Cardiac muscle cell (in vitro differentiated cells and primary cell): Measurements from ENCODE around the gene MAP4K3. TPM values are rescaled to one million over a fixed set of nuclear protein-coding genes. Genes with fewer than 3 reads are reported as not detected.
A peak's percentile ranks its signal among the peaks of the same experiment; 100 is the strongest.
"Not testable (repeated sequence)": the region's sequence is repeated elsewhere in the genome, so short reads cannot be mapped to it uniquely, and the experiment has no call there.

ENCODE experiments used
- DNase-seq, 2 donors: peaks; one replicate each; pipeline versions ENCODE4 v3.0.0 to v3.0.0-alpha.2; 2010 to 2017; ENCODE audit warnings: low read depth in 1 of 2, low spot score in 1 of 2
- H3K27ac ChIP-seq: fragments of 200-600 bp; sonication (generic); 2 replicates; pipeline ENCODE4 v1.5.1; 2016
- H3K27me3 ChIP-seq: fragments of 200-600 bp; sonication (generic); 2 replicates; pipeline ENCODE4 v1.6.0; 2016; ENCODE audit warnings: control low read depth
- H3K36me3 ChIP-seq: fragments of 200-600 bp; sonication (generic); 2 replicates; pipeline ENCODE4 v1.5.1; 2016; ENCODE audit warnings: control low read depth
- H3K4me1 ChIP-seq: fragments of 200-600 bp; sonication (generic); 2 replicates; pipeline ENCODE4 v1.8.1; 2017; ENCODE audit warnings: low read depth, mild to moderate bottlenecking, mixed run types
- H3K4me3 ChIP-seq: fragments of 200-600 bp; sonication (generic); 2 replicates; pipeline ENCODE4 v1.5.1; 2016; ENCODE audit warnings: mild to moderate bottlenecking
- H3K9me3 ChIP-seq: fragments of 200-600 bp; sonication (generic); 2 replicates; pipeline ENCODE4 v1.5.1; 2017; ENCODE audit warnings: low read depth, mild to moderate bottlenecking, control low read depth
- polyA plus RNA-seq: library from polyadenylated mRNA; unstranded; fragments of >200 nt; fragmentation: Nextera tagmentation; extraction: Ambion mirVana; gene quantifications from 2 replicates; pipeline ENCODE4 v1.2.1, GENCODE V29; 2016
- total RNA-seq: library from RNA; depleted of rRNA; stranded (reverse); fragments of >200 nt; gene quantifications from 2 replicates; pipeline ENCODE4 v1.2.3, GENCODE V29; 2016
- TF ChIP-seq, protein P1 (sequence below): IDR thresholded peaks from 2 replicates; pipeline ENCODE4 v1.5.1; 2012; ENCODE audit warnings: low read depth, mild to moderate bottlenecking, low read length

The MAP4K3 gene
- total and polyA plus RNA-seq, 2 experiments from 2014 or later = 34.6 to 56.7 TPM

DNA sequence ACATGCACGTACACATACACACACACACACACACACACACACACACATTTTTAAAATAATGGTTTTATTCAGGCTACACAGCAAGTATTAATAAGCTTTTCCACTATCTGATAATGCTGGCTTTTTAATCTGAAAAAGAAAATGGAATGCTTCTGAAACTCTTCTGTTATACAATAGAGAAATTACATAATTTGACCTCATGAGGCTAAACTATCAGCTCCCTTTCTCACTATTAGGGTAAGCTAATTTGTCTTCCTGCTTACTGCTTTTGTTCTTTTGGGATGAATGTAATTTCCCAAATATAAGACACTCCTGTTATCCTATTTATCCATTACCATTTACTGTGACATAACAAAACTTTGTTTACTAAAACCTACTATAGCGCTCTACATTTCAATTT is 41.8 kb downstream of the MAP4K3 start:
- no peaks in the 10 kb centered on the region for H3K9me3 ChIP-seq
- H3K4me1 ChIP-seq = peaks cover 11% of the 10 kb centered on the region
- no peaks in the 10 kb centered on the region for H3K36me3 ChIP-seq
- H3K27me3 ChIP-seq = no peaks in the 10 kb centered on the region
- TF ChIP-seq, protein P1, sequence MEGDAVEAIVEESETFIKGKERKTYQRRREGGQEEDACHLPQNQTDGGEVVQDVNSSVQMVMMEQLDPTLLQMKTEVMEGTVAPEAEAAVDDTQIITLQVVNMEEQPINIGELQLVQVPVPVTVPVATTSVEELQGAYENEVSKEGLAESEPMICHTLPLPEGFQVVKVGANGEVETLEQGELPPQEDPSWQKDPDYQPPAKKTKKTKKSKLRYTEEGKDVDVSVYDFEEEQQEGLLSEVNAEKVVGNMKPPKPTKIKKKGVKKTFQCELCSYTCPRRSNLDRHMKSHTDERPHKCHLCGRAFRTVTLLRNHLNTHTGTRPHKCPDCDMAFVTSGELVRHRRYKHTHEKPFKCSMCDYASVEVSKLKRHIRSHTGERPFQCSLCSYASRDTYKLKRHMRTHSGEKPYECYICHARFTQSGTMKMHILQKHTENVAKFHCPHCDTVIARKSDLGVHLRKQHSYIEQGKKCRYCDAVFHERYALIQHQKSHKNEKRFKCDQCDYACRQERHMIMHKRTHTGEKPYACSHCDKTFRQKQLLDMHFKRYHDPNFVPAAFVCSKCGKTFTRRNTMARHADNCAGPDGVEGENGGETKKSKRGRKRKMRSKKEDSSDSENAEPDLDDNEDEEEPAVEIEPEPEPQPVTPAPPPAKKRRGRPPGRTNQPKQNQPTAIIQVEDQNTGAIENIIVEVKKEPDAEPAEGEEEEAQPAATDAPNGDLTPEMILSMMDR = no peak
- H3K27ac ChIP-seq = no peak overlapping the region
- no peak for DNase-seq
- H3K4me3 ChIP-seq = no peak overlapping the region

DNA sequence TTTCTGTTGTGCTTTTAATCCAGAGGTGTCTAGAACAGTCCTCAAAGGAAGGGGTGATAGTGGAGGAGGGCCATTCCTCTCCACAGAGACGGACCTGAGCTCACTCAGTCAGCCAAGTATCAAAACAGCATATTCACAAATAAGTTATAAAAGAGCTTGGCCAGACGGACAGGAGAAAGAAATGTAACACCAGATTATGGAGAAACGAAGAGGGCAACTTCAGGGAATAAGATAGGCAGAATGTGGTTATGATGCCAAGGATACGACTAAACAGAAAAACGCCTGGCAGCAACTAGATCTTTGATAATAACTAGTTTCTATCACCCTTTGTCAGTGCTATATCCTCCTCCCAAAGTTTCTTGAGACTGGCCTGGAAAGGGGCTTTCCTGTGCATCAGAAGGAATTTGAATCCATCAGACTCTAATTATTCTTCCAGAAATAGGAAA is 42.5 kb downstream of the MAP4K3 start:
- H3K4me3 ChIP-seq = no peak overlapping the region
- H3K4me1 ChIP-seq = peaks cover 16% of the 10 kb centered on the region
- DNase-seq = no peak
- no peaks in the 10 kb centered on the region for H3K27me3 ChIP-seq
- no peaks in the 10 kb centered on the region for H3K9me3 ChIP-seq
- no peaks in the 10 kb centered on the region for H3K36me3 ChIP-seq
- TF ChIP-seq, protein P1 = no peak
- no peak overlapping the region for H3K27ac ChIP-seq

DNA sequence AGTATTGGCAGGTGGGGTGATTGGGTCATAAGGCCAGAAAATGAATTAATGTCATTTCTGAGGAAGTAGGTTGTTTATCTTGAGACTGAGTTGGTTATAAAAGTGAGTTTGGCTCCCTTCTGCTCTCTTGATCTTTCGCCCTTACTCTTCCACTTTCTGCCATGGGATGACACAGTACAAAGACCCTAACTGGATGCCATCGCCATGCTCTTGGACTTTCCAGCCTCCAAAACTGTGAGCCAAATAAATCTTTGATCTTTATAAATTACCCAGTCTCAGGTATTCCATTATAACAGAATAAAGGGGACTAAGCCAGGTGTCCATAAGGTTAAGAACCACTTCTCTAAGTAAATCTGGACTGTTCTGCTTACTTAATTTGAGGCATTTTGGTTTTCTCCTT is 44.4 kb downstream of the MAP4K3 start:
- Histone ChIP-seq H3K36me3 (no peaks in the 10 kb centered on the region), H3K9me3 (no peaks in the 10 kb centered on the region), H3K4me3 (no peak overlapping the region), H3K27ac (no peak overlapping the region), H3K27me3 (no peaks in the 10 kb centered on the region), H3K4me1 (peaks cover 16% of the 10 kb centered on the region)
- TF ChIP-seq, protein P1 = no peak
- DNase-seq = no peak

DNA sequence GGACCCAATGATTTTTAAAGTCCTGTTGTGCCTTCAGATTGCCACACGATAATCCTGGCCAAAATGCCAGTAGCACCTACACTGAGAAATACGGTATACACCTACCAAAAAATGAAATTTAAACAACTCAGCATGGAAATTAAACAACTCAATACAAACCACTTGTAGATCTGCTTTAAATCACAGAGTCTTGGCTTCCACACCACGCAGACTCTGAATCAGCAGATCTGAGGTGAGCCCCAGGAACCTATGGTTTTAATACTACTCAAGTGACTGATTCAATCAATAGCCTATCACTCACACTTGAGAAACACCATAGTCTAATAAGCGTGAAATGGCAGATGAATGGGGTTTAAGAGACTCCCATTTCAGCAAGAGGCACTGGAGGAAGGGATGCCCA is 46.9 kb downstream of the MAP4K3 start:
- peak overlapping the region; percentile 57 for H3K27ac ChIP-seq
- peaks cover 19% of the 10 kb centered on the region for H3K4me1 ChIP-seq
- no peaks in the 10 kb centered on the region for H3K36me3 ChIP-seq
- H3K9me3 ChIP-seq = no peaks in the 10 kb centered on the region
- H3K27me3 ChIP-seq = no peaks in the 10 kb centered on the region
- DNase-seq = no peak
- H3K4me3 ChIP-seq = no peak overlapping the region
- TF ChIP-seq, protein P1 = no peak

DNA sequence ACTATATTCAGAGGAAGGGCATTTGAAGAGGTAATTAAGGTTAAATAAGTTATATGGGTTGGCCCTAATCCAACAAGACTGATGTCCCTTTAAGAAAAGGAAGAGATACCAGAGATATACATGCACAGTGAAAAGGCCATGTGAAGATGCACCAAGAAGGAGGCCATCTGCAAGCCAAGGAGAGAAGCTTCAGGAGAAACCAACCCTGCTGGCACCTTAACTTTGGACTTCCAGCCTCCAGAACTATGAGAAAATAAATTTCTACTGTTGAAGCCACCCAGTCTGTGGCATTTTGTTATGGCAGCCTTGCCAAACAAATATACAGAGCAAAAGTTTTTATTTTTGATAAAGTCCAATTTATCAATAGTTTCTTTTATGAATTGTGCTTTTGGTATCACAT is 51.0 kb downstream of the MAP4K3 start:
- Histone ChIP-seq H3K36me3 (no peaks in the 10 kb centered on the region), H3K27me3 (no peaks in the 10 kb centered on the region), H3K27ac (no peak overlapping the region), H3K4me3 (no peak overlapping the region), H3K9me3 (no peaks in the 10 kb centered on the region), H3K4me1 (peaks cover 20% of the 10 kb centered on the region)
- DNase-seq = no peak
- TF ChIP-seq, protein P1 = no peak

DNA sequence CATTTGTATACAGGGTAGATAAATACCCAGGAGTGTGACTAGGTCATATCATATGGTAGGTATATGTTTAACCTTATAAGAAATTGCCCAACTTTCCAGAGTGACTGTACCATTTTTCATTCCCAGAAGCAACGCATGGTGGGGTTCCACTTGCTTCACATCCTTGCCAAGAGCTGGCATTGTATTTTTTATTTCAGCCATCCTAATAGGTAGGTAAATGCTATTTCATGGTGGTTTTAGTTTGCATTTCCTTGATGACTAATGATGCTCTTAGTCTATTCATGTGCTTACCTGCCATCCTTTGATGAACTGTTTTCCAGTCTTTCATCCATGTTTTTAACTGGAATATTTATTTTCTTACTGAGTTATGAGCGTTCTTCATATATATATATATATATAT is 51.9 kb downstream of the MAP4K3 start:
- H3K4me3 ChIP-seq = no peak overlapping the region
- H3K27me3 ChIP-seq = no peaks in the 10 kb centered on the region
- H3K27ac ChIP-seq = no peak overlapping the region
- no peaks in the 10 kb centered on the region for H3K9me3 ChIP-seq
- TF ChIP-seq, protein P1 = no peak
- H3K4me1 ChIP-seq = peaks cover 25% of the 10 kb centered on the region
- no peaks in the 10 kb centered on the region for H3K36me3 ChIP-seq
- DNase-seq = no peak

DNA sequence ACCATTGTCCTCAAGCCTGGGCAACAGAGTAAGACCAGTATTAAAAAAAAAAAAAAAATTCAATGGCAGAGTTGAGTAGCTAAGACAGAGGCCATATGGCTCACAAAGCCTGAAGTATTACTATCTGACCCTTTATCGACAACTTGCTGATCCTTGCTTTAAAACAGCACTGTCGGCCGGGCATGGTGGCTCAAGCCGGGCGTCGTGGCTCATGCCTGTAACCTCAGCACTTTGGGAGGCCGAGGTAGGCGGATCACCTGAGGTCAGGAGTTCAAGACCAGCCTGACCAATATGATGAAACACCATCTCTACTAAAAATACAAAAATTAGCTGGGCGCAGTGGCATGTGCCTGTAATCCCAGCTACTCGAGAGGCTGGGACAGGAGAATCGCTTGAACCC is 53.0 kb downstream of the MAP4K3 start:
- H3K4me3 ChIP-seq, H3K9me3 ChIP-seq, H3K27me3 ChIP-seq: not testable (repeated sequence)

More for the DNA sequence above, 53.0 kb downstream of the MAP4K3 start:
- DNase-seq, H3K27ac ChIP-seq, H3K36me3 ChIP-seq: not testable (repeated sequence)
- peaks cover 19% of the 10 kb centered on the region for H3K4me1 ChIP-seq
